HEK293T (cell line): ENCODE data around the gene CDK5RAP2.

Source experiments
- BHLHE40 ChIP-seq: fragments of 450-650 bp; IDR thresholded peaks from 2 replicates; pipeline ENCODE4 v1.6.1; 2016; ENCODE audit warnings: mild to moderate bottlenecking, moderate library complexity, borderline replicate concordance
- FOXA1 ChIP-seq: fragments of 450-650 bp; IDR thresholded peaks from 2 replicates; pipeline ENCODE4 v1.6.1; 2016; ENCODE audit warnings: mild to moderate bottlenecking
- LEF1 ChIP-seq: fragments of 450-650 bp; IDR thresholded peaks from 2 replicates; pipeline ENCODE4 v1.6.1; 2017; ENCODE audit warnings: mild to moderate bottlenecking, borderline replicate concordance
- SP1 ChIP-seq: fragments of 450-650 bp; IDR thresholded peaks from 2 replicates; pipeline ENCODE4 v1.6.1; 2017
- SUZ12 ChIP-seq: fragments of 450-650 bp; IDR thresholded peaks from 2 replicates; pipeline ENCODE4 v1.6.1; 2016; ENCODE audit warnings: mild to moderate bottlenecking
- TARDBP ChIP-seq: fragments of 450-650 bp; IDR thresholded peaks from 2 replicates; pipeline ENCODE4 v1.6.1; 2016

GRCh38 chr9:120413121-120414048, 166.6 kb downstream of the CDK5RAP2 start:
- TF ChIP-seq SP1, result no peak
- no peak for TF ChIP-seq SUZ12
- TF ChIP-seq LEF1, result no peak
- TF ChIP-seq FOXA1, result no peak
- no peak for TF ChIP-seq TARDBP
- TF ChIP-seq BHLHE40, result no peak
